NCI-H82 (cell line): ENCODE measurements around the gene MAD2L1.
"Not testable (repeated sequence)": the region's sequence is repeated elsewhere in the genome, so short reads cannot be mapped to it uniquely, and the experiment has no call there.

Experiments
- DNase-seq: peaks from one replicate; lab custom pipeline; 2025; lab: John Stamatoyannopoulos, UW

MAD2L1 gene

DNA sequence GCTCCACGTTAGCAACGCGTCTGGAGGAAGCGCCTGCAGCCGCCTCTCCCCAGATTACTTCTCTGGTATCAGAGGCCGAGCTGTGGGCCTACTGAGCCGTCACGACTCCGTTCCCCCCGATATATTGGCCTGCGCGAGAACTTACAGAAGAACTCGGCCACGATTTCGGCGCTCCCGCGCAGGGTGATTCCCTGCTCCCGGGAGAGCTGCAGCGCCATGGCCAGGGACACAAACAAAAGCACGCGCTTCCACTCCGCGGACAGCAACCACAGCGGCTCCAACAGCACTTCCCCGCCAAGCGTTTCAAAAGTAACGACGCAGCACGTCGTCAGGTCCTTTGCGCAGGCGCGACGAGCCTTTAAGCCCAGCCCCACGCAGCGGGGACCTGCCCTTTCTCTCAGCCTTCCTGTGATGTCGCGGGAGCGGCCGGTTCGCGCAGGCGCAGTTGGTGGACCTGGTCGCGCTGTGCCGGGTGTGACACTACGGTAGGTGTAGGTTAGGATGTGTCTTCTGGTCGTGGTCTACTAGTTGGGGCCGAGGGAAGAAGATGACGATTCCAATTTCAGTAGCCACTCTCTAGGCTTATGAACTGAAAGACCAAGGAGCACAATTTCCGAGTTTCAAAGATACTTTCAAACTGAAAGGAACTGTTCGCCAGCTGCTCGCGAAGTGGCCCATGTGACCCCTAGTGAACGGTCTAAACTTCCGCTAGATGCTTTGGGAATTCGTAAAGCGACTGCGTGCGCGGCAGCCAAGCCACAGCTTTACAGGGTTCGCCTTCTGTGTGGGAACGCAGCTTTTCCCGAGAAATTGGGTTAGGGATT lies at the start of gene MAD2L1:
TSS of gene MAD2L1 (minus strand) at position 332 of the 824 bp plus-strand sequence. CDS start at position 218, 114 bp downstream.
- DNase-seq = peak; percentile 98

- DNase-seq = no peak
Measured at GRCh38 chr4:120111745-120112144, 45.1 kb upstream of the MAD2L1 start.

DNA sequence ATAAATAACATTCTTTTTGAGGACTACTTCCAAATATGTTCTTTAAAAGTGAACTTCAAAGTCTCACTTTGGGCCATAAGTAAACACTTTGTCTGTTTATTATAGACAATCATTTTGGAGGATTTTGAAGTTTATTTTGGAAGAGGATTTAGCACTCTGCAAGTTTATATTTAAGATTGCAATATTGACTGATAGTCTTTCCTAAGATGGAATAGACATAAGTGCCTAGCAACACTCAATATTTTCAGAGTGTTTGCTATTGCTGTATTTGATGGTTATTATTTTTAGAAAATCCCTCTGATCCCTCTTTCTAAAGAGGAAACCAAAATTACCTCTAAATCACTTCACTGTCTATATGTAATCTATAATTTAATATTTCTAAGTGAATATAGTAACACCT lies 42.8 kb upstream of the MAD2L1 start:
- no peak for DNase-seq

DNA sequence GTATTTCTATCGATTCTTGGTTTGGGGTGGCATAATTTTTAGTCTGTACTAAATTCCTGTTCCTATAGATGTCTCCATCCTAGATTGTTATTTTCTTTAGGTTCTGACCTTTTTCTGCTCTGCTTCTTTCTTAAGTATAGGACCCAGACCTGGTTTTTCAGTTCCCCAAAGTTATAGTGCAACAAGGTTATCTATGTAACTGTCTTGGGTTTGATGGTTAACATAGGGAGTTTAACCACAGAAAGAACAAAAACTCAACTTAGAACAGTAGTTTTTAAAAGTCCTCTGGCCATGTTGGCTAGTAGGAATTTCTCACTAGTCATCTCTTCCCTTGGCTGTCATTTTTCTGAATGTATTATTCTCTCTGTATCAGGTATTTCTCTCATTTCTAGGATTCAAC lies 38.8 kb upstream of the MAD2L1 start:
- no peak for DNase-seq

DNA sequence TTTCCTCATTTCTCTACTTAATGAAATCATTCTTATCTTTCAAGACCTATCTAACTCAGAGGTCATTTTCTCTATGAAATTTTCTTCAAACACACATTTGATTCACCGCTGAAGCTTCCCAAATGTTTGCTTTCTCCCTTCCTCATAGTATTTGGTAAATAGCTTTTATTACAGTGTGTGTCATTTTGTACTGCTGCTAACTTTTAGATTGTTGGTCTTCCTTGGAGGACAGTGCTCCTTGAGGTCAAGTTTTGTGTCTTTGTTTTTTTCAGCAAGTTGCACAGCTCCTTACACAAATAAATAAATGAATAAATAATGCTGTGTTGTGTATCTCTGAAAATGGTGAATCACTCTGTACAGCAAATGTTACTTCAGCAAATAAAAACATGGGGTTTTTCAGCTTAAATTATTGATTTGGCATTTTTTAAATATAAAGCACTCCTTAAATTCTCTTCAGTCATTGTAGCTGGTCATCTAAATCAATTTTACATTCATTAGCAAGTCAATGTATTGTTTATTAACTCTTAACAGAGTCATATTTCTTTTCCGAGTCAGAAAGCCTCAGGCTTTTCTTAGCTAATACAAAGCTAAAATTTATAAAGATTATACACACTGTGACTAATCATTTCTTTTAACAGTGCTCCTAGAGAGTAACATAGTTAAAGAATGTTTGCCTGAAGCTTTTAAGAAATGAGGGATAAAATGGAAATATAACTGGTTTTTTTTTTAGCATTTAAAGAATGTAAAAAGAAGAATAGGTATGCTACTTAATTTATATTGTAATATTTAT lies 30.1 kb upstream of the MAD2L1 start:
- DNase-seq = no peak

DNA sequence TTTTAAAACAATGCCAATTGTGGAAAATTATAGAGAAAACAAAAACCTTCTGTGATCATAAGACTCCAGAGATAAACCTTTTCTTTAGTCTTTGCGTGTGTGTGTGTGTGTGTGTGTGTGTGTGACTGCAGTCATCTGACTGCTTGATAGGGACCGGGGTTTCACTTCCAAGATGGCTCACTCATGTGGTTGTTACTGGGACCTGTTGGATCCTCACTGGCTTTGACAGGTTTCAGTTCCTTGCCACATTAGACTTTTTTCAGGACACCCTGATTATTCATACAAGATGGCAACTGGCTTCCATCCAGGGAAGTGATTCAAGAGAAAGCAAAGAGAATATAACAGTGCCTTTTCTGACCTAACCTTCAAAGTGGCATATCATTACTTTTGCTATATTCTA lies 21.9 kb upstream of the MAD2L1 start:
- DNase-seq = no peak

DNA sequence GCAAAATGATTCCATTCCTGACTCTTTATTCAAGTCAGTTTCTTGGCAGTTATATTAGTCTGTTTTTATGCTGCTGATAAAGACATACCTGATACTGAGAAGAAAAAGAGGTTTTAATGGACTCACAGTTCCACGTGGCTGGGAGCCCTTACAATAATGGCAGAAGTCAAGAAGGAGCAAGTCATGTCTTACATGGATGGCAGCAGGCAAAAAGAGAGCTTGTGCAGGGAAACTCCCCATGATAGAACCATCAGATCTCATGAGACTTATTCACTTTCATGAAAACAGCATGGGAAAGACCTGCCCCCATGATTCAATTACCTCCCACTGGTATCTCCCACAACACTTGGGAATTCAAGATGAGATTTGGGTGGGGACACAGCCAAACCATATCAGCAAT lies 21.4 kb upstream of the MAD2L1 start:
- not testable (repeated sequence) for DNase-seq

DNA sequence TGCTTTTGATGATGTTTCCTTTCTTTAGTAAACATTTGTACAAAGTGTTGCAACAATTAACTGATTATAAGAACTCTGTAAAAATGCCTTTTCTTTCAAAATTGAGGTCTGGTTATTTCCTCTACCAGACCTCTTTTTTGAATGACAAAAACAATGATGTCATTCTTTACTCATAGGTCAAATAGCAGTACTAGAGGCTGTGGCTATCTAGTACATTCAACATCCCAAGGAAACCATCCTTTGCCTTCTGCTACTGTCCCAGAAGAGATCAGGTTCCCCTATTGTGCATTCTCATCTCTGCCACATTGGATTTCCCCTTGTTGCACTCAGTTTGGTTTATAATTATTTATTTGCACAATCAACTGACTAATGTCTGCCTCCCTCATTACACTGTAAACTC lies 19.1 kb upstream of the MAD2L1 start:
- DNase-seq = no peak

DNA sequence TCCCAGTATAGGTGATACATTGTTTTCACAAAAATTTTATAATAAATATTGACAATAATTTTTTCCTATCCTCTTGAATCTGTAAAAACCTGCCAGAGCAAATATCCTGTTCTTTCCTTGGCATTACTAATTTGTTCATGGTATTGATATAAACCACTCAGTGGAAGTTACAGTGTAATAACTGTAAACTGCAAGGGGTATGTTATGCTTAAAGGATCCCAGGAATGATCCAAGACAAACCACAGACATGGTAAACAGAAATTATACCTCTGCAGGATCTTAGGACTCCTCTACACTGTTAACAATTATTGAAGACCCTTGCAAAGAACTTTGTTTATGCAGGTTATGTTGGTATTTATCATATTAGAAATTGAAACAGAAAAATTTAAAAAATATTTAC lies 17.7 kb upstream of the MAD2L1 start:
- no peak for DNase-seq

- DNase-seq = no peak
Measured at GRCh38 chr4:120083152-120083551, 16.5 kb upstream of the MAD2L1 start.

DNA sequence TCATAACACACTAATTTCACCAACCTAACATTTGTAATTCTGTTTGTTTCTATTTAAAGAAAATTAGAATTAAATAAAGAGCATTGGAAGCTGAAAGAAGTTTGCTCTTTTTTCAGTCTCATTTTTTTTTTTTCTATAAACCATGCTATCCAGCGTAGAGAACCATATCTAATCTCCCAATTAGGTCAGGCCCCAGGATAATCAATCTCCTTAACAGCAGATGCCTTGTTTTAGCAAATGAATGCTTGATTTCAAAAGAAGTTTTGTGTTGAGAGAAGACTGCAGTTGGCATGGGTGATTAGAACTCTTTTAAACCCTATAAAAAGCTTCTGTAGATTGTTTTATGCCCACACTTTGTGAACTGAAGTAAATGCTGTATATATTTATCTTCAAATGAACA lies 15.6 kb upstream of the MAD2L1 start:
- DNase-seq = peak; percentile 1

DNA sequence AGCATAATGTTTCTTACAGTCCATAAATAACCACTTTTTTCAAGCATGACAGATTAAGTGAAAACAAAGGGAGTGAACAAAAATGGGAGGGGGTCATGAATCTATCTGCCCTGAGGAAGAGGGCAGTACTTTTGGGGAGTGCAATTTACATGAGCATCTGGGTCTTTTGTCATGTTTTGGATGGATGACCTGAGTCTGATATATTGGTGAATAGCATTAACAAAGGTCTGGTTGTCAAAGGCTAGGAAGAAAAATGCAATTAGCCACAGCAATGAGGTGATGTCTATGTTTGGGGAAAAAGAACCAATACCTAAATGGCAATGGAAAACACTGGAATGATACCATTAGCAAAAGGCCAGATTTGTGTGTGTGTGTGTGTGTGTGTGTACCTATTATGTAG lies 15.1 kb upstream of the MAD2L1 start:
- DNase-seq = no peak

DNA sequence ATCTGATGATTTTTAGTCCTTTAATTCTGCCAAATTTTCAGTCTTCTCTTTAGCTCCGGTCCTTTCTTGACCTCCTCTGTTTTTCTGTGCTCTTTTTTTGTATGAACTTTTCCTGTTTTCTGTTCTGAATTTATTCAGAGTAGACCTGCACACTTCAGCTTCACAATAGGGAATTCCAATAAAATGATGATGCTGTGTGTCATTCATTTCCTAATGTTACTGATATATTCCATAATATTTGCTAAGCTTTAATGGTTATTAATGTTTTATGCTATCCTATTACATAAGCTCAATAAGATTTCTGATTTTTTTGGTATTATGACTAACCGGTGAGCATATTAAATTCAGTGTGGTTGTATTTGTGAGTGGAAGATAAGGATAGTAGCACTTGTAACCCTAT lies 13.9 kb upstream of the MAD2L1 start:
- no peak for DNase-seq

DNA sequence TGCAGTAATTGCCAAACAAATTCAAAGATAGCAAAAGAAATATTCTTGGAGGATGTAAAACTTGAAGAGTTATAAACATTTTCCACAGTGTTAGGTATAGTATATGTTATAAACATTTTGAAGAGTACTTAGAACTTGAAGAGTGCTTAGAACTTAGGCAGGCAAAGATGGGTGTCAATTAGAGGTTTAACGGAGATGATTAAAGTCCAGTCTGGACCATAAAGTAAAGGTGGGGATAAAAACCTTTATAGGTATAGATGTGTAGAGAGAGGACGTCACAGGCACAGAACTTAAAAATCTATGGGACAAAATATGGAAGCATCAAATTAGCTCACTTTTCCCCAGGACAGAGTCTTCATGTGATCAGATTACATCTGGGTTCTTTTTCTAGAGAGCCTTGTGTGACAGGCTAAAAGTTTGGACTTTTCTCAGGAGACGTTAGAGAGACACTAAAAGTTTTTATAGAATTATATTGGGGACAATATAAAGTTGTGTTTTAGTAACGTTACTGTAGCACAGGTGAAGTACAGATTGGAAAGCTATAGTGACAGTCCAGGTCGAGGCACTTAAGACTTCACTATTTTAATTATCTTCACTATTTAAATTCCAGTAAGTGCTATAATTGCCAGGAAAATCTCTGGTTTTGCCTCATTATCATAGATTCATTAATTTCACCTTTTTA lies 13.3 kb upstream of the MAD2L1 start:
- DNase-seq = no peak

DNA sequence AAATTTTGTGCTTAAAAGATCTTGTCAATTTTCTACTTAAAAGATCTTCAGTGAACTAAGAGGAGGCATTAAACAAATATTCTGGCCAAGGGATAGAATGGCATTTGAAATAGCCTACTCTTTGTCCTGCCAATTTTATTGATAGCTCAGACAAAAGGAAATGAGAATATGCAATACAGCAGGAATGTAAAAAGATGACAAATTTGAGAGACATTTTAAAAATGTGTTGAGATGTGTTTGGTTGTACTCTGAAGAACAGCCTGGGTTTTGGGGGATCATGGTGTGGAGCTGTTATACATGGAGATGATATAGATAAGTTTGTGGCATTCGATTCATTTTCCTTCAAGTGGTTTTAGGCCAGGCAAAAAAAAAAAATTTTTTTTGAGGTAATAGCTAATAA lies 11.6 kb upstream of the MAD2L1 start:
- no peak for DNase-seq

DNA sequence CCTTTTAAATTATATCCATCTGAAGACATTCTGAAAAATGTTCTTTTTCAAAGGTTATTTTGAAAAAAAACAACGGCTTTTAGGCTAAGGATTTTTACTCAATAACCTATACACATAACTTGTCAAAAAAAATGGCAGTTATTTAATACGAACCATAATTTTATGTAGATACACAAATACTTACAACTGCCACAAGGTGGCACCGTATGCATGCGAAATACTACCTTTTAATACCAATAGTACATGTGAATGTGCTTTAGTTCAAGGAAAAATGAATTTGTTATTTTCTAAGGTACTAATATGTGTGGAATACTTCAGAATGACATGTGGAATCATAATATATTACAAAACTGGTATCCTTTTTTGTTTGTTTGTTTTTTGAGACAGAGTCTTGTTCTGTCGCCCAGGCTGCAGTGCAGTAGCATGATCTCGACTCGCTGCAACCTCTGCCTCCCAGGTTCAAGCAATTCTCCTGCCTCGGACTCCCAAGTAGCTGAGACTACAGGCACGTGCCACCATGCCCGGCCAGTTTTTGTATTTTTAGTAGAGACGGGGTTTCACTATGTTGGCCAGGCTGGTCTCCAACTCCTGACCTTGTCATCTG lies 4.6 kb upstream of the MAD2L1 start:
- peak; percentile 69 for DNase-seq

DNA sequence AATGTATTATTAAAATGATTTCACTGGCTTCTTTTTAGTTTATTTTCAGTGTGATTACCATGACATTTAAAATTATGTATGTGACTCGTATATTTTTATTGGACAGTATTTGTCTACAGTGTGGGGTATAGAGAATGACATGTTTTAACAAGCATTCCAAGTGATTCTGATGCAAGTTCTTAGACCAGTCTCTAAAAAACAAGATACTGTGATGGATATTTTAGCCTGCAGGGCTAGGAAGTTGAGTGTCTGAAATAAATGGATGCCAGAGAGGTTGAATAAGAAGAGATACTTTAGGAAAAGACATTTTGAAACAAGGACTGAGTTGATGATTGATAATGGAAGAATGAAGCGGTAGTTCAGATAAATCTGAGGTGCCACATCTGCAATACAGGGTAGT lies 3.5 kb upstream of the MAD2L1 start:
- no peak for DNase-seq

DNA sequence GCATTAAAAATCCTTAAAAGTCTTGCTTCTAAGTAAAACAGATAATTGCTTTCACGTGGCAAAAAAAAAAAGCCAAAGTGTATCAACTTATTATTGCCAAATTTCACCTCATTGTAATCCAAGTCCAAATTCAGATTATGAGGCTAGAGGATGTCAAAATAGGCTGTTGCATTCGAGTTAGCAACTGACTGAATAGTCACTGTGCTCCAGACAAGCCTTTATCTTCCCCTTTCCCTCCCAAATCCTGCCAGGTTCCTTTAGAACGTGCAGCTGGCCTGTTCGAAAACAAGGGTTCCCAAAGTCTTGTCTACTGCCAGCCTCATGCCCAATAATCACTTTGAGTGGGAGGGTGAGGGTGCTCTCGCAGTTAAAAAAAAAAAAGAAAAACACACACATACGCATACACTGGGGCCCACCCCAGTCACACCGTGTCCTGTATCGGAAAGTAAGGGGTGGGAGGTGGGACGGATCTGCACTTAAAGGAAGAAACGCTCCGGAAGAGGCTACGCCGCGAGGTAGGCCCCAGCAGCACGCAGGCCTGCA lies 603 bp downstream of the MAD2L1 start:
- DNase-seq = no peak

GRCh38 chr4:120064887-120065286 lies 1.8 kb downstream of the MAD2L1 start:
- DNase-seq = no peak

DNA sequence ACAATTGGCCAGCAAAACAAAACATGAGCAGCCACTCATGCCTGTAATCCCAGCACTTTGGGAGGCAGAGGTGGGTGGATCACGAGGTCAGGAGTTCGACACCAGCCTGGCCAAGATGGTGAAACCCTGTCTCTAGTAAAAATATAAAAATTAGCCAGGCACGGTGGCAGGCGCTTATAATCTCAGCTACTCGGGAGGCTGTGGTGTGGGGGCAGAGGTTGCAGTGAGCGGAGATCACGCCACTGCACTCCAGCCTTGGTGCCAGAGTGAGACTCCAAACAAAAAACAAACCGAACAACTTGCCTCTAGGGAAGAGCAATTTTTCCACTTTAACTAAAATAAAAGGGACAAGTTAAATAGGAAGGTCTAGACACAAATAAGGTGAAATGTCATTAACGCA lies 2.9 kb downstream of the MAD2L1 start:
- DNase-seq = not testable (repeated sequence)

GRCh38 chr4:120062663-120063195 lies 3.9 kb downstream of the MAD2L1 start:
- no peak for DNase-seq

- DNase-seq = no peak
Measured at GRCh38 chr4:120059036-120059435, 7.6 kb downstream of the MAD2L1 start.
